RWPE1 (cell line): ENCODE measurements around the gene SYNPO2.
A peak's percentile ranks its signal among the peaks of the same experiment; 100 is the strongest.

ENCODE experiments used
- CTCF ChIA-PET: fragments of 350-600 bp; sonication (Branson Sonifier 250); formaldehyde crosslinking; extraction: SDS; loops from one replicate; lab custom pipeline; 2021; lab: Yijun Ruan, JAX
- POLR2A ChIA-PET: fragments of 400-600 bp; formaldehyde crosslinking; extraction: SDS; loops from one replicate; lab custom pipeline; 2020; ENCODE audit warnings: antibody characterized with exemption; ENCODE audit not compliant: low non-redundant PET; lab: Yijun Ruan, JAX
- DNase-seq: peaks from one replicate; pipeline ENCODE4 v3.0.0; 2012; ENCODE audit warnings: low spot score
- H3K27ac ChIP-seq: fragments of 450-650 bp; 2 replicates; pipeline ENCODE4 v1.5.1; 2017
- TF ChIP-seq, protein P1 (sequence below): fragments of 450-650 bp; conservative IDR thresholded peaks from 2 replicates; pipeline ENCODE4 v1.5.1; 2017; ENCODE audit warnings: low read depth, mild to moderate bottlenecking

Gene SYNPO2

DNA sequence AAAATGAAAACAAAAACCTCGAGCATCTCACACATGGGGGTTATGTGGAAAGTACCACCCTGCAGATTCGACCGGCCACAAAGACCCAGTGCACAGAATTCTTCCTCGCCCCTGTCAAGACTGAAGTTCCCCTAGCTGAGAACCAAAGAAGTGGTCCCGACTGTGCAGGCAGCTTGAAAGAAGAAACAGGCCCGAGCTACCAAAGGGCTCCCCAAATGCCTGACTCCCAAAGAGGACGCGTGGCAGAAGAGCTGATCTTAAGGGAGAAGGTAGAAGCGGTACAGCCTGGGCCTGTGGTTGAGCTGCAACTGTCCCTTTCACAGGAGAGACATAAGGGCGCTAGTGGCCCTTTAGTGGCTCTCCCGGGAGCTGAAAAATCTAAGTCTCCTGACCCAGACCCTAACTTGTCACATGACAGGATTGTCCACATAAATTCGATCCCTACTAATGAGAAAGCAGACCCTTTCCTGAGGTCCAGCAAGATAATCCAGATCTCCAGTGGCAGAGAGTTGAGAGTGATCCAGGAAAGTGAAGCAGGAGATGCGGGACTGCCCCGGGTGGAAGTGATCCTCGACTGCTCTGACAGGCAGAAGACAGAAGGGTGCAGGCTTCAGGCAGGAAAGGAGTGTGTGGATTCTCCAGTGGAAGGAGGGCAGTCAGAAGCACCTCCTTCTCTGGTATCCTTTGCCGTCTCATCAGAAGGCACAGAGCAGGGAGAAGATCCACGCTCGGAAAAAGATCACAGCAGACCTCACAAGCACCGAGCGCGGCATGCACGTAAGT, 138.2 kb downstream of the SYNPO2 start:
- H3K27ac ChIP-seq = peak overlapping the region; percentile 83
- TF ChIP-seq, protein P1, sequence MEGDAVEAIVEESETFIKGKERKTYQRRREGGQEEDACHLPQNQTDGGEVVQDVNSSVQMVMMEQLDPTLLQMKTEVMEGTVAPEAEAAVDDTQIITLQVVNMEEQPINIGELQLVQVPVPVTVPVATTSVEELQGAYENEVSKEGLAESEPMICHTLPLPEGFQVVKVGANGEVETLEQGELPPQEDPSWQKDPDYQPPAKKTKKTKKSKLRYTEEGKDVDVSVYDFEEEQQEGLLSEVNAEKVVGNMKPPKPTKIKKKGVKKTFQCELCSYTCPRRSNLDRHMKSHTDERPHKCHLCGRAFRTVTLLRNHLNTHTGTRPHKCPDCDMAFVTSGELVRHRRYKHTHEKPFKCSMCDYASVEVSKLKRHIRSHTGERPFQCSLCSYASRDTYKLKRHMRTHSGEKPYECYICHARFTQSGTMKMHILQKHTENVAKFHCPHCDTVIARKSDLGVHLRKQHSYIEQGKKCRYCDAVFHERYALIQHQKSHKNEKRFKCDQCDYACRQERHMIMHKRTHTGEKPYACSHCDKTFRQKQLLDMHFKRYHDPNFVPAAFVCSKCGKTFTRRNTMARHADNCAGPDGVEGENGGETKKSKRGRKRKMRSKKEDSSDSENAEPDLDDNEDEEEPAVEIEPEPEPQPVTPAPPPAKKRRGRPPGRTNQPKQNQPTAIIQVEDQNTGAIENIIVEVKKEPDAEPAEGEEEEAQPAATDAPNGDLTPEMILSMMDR = no peak
- no peak for DNase-seq
- ChIA-PET CTCF (no interaction called here), POLR2A (no interaction called here)

DNA sequence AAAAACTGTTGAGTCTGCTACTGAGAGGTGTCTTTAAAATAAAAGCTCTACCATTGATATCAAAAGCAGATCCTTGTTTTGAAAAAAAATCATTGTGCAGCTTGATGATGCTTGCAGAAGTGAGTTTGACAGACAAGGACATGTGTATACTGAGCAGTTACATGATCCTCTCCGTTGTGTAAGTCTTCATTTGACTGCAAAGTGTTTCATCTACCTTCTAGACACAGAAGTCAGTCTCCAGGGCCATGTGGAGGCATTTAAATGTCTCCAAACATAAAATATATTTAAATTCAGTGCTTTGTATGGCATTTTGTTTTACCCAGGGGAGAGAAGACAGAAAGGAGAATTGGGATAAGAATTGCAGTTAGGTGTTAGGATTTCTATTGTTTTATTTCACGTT, 139.2 kb downstream of the SYNPO2 start:
- TF ChIP-seq, protein P1 = no peak
- ChIA-PET POLR2A (no interaction called here), CTCF (no interaction called here)
- no peak overlapping the region for H3K27ac ChIP-seq
- no peak for DNase-seq

DNA sequence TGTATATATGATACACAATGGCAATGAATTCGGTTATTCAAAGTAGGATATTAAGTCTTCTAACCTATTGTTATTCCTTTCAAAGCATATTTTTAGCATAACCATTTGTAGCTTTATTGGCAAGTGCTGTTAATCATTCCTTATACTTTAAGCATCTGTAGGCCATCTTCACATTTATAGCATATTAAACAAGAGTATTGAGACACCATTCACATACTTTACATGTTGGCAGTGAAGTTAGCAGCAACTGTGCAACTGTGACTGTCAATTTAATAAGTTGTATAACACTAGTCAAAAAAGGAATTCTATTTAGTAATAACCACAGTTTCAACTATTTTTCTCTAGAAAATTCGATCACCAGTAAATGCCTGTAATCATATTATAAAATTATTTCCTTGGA, 139.6 kb downstream of the SYNPO2 start:
- CTCF ChIA-PET = no interaction called here
- POLR2A ChIA-PET = no interaction called here
- no peak for DNase-seq
- TF ChIP-seq, protein P1 = no peak
- no peak overlapping the region for H3K27ac ChIP-seq

DNA sequence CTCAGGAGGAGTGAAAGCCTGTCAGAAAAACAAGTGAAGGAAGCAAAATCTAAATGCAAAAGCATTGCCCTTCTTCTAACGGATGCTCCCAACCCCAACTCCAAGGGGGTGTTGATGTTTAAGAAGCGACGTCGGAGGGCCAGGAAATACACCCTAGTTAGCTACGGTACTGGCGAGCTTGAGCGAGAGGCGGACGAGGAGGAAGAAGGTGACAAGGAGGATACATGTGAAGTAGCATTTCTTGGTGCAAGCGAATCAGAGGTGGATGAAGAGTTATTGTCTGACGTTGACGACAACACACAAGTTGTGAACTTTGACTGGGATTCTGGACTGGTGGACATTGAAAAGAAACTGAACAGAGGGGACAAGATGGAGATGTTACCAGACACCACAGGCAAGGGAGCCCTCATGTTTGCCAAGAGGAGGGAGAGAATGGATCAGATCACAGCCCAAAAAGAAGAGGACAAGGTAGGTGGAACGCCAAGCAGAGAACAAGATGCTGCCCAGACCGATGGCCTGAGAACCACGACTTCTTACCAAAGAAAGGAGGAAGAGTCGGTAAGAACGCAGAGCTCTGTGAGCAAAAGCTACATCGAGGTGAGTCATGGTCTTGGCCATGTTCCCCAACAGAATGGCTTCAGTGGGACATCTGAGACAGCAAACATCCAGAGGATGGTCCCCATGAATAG, 141.3 kb downstream of the SYNPO2 start:
- CTCF ChIA-PET = interaction anchor here (0.6 kb wide), 1 partner anchor 443 kb away, joined by 4 read pairs; no protein-coding TSS in a partner anchor
- TF ChIP-seq, protein P1 = no peak
- no peak overlapping the region for H3K27ac ChIP-seq
- POLR2A ChIA-PET = no interaction called here
- DNase-seq = no peak

DNA sequence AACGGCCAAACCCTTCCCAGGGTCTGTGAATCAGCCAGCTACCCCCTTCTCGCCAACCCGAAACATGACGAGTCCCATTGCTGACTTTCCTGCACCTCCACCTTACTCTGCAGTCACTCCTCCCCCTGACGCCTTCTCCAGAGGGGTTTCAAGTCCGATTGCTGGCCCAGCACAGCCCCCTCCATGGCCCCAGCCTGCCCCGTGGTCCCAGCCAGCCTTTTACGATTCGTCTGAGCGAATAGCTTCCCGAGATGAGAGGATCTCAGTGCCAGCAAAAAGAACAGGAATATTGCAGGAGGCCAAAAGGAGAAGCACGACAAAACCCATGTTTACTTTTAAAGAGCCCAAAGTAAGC, 141.9 kb downstream of the SYNPO2 start:
- TF ChIP-seq, protein P1 = no peak
- H3K27ac ChIP-seq = no peak overlapping the region
- POLR2A ChIA-PET = no interaction called here
- CTCF ChIA-PET = no interaction called here
- DNase-seq = no peak

DNA sequence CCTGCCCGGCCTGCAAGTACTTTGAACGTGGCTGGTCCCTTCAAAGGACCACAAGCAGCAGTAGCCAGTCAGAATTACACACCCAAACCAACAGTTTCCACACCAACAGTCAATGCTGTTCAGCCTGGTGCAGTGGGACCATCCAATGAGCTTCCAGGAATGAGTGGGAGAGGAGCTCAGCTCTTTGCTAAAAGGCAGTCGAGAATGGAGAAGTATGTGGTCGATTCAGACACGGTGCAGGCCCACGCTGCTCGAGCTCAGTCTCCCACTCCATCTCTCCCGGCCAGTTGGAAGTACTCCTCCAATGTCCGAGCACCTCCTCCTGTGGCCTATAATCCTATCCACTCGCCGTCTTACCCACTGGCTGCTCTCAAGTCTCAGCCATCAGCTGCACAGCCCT, 142.6 kb downstream of the SYNPO2 start:
- ChIA-PET POLR2A (no interaction called here), CTCF (no interaction called here)
- no peak overlapping the region for H3K27ac ChIP-seq
- TF ChIP-seq, protein P1 = no peak
- DNase-seq = no peak
